Smooth muscle cell (in vitro differentiated cells): Measurements from ENCODE around the gene ARHGAP5. TPM values are rescaled to one million over a fixed set of nuclear protein-coding genes. Genes with fewer than 3 reads are reported as not detected.
"Not testable (repeated sequence)": the region's sequence is repeated elsewhere in the genome, so short reads cannot be mapped to it uniquely, and the experiment has no call there.

Source experiments
- DNase-seq: peaks from one replicate; lab custom pipeline; 2025; ENCODE audit not compliant: unreplicated experiment; lab: John Stamatoyannopoulos, UW
- H2AFZ ChIP-seq: fragments of 200-600 bp; sonication (generic); 2 replicates; pipeline ENCODE4 v1.6.0; 2016; ENCODE audit warnings: antibody characterized with exemption, low read depth, mild to moderate bottlenecking
- H3F3A ChIP-seq: fragments of 200-600 bp; sonication (generic); 2 replicates; pipeline ENCODE4 v1.6.0; 2017; ENCODE audit warnings: antibody characterized with exemption, low read depth
- H3K27ac ChIP-seq: fragments of 200-600 bp; sonication (generic); 2 replicates; pipeline ENCODE4 v1.5.1; 2016; ENCODE audit warnings: low read depth, mild to moderate bottlenecking
- H3K27me3 ChIP-seq: fragments of 200-600 bp; sonication (generic); 2 replicates; pipeline ENCODE4 v1.6.1; 2016; ENCODE audit warnings: low read depth, mild to moderate bottlenecking
- H3K36me3 ChIP-seq: fragments of 200-600 bp; sonication (generic); 2 replicates; pipeline ENCODE4 v1.5.1; 2016; ENCODE audit warnings: low read depth
- H3K4me1 ChIP-seq: fragments of 200-600 bp; sonication (generic); 2 replicates; pipeline ENCODE4 v1.5.1; 2016; ENCODE audit warnings: low read depth
- H3K4me2 ChIP-seq: fragments of 200-600 bp; sonication (generic); 2 replicates; pipeline ENCODE4 v1.6.0; 2016; ENCODE audit warnings: mild to moderate bottlenecking
- H3K4me3 ChIP-seq: fragments of 200-600 bp; sonication (generic); 2 replicates; pipeline ENCODE4 v1.5.1; 2016; ENCODE audit warnings: mild to moderate bottlenecking
- H3K79me2 ChIP-seq: fragments of 200-600 bp; sonication (generic); 2 replicates; pipeline ENCODE4 v1.6.0; 2016; ENCODE audit warnings: low read depth, mild to moderate bottlenecking
- H3K9ac ChIP-seq: fragments of 200-600 bp; sonication (generic); 2 replicates; pipeline ENCODE4 v1.6.0; 2016; ENCODE audit warnings: low read depth
- H3K9me3 ChIP-seq: fragments of 200-600 bp; sonication (generic); replicated peaks from 2 replicates; pipeline ENCODE4 v1.5.1; 2016; ENCODE audit warnings: low read depth
- H4K20me1 ChIP-seq: fragments of 200-600 bp; sonication (generic); 2 replicates; pipeline ENCODE4 v1.6.0; 2016; ENCODE audit warnings: low read depth
- CTCF ChIP-seq: fragments of 200-600 bp; sonication (generic); IDR thresholded peaks from 2 replicates; pipeline ENCODE4 v1.5.1; 2017; ENCODE audit warnings: borderline replicate concordance, mild to moderate bottlenecking, antibody characterized with exemption; ENCODE audit not compliant: insufficient read depth, poor library complexity, severe bottlenecking
- WGBS: methylation state at CpG from one replicate; pipeline ENCODE4 v1.1.7; 2016; ENCODE audit warnings: low lambda C conversion rate; 5-methylcytosine and 5-hydroxymethylcytosine counted together
- polyA plus RNA-seq: library from polyadenylated mRNA; unstranded; fragments of >200 nt; fragmentation: Nextera tagmentation; extraction: Ambion mirVana; gene quantifications from 2 replicates; pipeline ENCODE4 v1.2.1, GENCODE V29; 2016
- total RNA-seq: library from RNA; depleted of rRNA; stranded (reverse); fragments of >200 nt; gene quantifications from 2 replicates; pipeline ENCODE4 v1.2.3, GENCODE V29; 2014

ARHGAP5 gene
- total and polyA plus RNA-seq, 2 experiments from 2014 or later, result 24.1 to 217 TPM

- H3K79me2 ChIP-seq, result peaks cover 100% of the 10 kb centered on the region
- no peak overlapping the region for H3K4me3 ChIP-seq
- H3K27ac ChIP-seq, result no peak overlapping the region
- no peak overlapping the region for H3K9ac ChIP-seq
- no peak overlapping the region for H3K4me2 ChIP-seq
- H3K9me3 ChIP-seq, result no peaks in the 10 kb centered on the region
- no peaks in the 10 kb centered on the region for H3K27me3 ChIP-seq
- TF ChIP-seq CTCF, result no peak
- H3K4me1 ChIP-seq, result no peaks in the 10 kb centered on the region
- no peak overlapping the region for H2AFZ ChIP-seq
- no peak for DNase-seq
- no peaks in the 10 kb centered on the region for H3F3A ChIP-seq
- peaks cover 92% of the 10 kb centered on the region for H4K20me1 ChIP-seq
- H3K36me3 ChIP-seq, result peaks cover 5% of the 10 kb centered on the region
Measured at GRCh38 chr14:32121536-32121935, 44.4 kb downstream of the ARHGAP5 start.

- WGBS, result 86% methylated on average over 1 of the region's 1 CpG
- Histone ChIP-seq H3F3A (no peaks in the 10 kb centered on the region), H2AFZ (no peak overlapping the region), H3K4me1 (no peaks in the 10 kb centered on the region), H3K9ac (no peak overlapping the region), H3K79me2 (peaks cover 100% of the 10 kb centered on the region), H3K4me3 (no peak overlapping the region), H3K36me3 (peaks cover 7% of the 10 kb centered on the region), H3K27ac (no peak overlapping the region), H3K4me2 (no peak overlapping the region), H4K20me1 (peaks cover 92% of the 10 kb centered on the region), H3K9me3 (no peaks in the 10 kb centered on the region), H3K27me3 (no peaks in the 10 kb centered on the region)
- no peak for DNase-seq
- TF ChIP-seq CTCF, result no peak
Measured at GRCh38 chr14:32121948-32122347, 44.8 kb downstream of the ARHGAP5 start.

- H3K4me3 ChIP-seq, H2AFZ ChIP-seq, H3K36me3 ChIP-seq, H3K4me1 ChIP-seq, H3K9me3 ChIP-seq, H3K27me3 ChIP-seq, DNase-seq, H3K27ac ChIP-seq, H3K4me2 ChIP-seq, H3F3A ChIP-seq, H3K9ac ChIP-seq: not testable (repeated sequence)
- peaks cover 93% of the 10 kb centered on the region for H3K79me2 ChIP-seq
- peaks cover 85% of the 10 kb centered on the region for H4K20me1 ChIP-seq
- WGBS, result 98% methylated on average over 7 of the region's 13 CpGs
Measured at GRCh38 chr14:32126899-32127730, 50.0 kb downstream of the ARHGAP5 start.

- not testable (repeated sequence) for H3K4me3 ChIP-seq, DNase-seq, H3K36me3 ChIP-seq, H3K9ac ChIP-seq, H2AFZ ChIP-seq, H3K27me3 ChIP-seq, H3F3A ChIP-seq, H3K4me2 ChIP-seq, H3K9me3 ChIP-seq, H3K4me1 ChIP-seq
- Histone ChIP-seq H3K27ac (peak overlapping the region; percentile 57), H3K79me2 (peaks cover 88% of the 10 kb centered on the region), H4K20me1 (peaks cover 79% of the 10 kb centered on the region)
- 98% methylated on average over 56 of the region's 57 CpGs for WGBS
Measured at GRCh38 chr14:32127731-32128654, 50.9 kb downstream of the ARHGAP5 start.
